HG02763 (cell line): ENCODE measurements around the gene SLC12A9.
"Not testable (repeated sequence)": the region's sequence is repeated elsewhere in the genome, so short reads cannot be mapped to it uniquely, and the experiment has no call there.

Experiments used
- ATAC-seq: cut with Tn5 transposase; IDR thresholded peaks from one replicate; pipeline ENCODE4 v1.9.1; 2021; ENCODE audit warnings: mild to moderate bottlenecking, moderate library complexity; ENCODE audit not compliant: unreplicated experiment

Gene SLC12A9

GRCh38 chr7:100825215-100825671, 27.3 kb upstream of the SLC12A9 start:
- no peak for ATAC-seq

DNA sequence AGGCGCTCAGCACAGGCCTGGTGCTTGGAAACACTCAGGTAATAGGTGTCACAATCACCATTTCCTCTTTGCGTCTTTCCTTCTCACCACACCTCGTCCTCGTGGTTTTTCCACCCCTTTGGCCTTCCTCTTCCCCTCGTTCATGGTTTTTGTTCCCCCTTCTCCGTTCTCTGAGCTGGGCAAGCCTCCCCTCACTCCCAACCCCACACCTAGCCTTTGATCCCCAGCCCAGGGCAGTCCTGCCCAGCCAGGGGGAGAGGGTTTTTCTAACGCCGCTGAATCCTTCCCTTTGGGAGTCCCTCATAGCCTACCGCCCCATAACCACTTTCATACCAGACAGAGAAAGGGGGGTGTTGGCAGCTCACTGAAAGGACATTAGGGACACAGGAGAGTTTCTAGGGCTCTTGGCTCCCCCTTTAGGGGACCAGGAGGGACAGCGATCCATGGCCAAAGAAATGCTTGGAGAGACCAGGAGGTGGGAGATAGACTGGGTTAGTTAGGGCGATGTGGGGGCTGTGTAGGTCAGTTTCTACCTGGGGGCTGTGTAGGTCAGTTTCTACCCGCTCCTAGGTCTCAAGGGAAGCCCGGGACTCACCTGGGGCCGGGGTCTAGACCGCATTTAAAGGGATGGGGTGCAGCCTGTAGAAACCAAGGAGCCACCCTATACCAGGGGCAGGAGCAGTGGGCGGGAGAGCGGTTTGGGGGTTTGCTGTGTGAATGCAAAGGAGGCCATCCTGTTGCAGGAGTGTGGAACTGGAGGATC, 26.6 kb upstream of the SLC12A9 start:
- no peak for ATAC-seq

GRCh38 chr7:100826514-100827329, 25.8 kb upstream of the SLC12A9 start:
- ATAC-seq: no peak

DNA sequence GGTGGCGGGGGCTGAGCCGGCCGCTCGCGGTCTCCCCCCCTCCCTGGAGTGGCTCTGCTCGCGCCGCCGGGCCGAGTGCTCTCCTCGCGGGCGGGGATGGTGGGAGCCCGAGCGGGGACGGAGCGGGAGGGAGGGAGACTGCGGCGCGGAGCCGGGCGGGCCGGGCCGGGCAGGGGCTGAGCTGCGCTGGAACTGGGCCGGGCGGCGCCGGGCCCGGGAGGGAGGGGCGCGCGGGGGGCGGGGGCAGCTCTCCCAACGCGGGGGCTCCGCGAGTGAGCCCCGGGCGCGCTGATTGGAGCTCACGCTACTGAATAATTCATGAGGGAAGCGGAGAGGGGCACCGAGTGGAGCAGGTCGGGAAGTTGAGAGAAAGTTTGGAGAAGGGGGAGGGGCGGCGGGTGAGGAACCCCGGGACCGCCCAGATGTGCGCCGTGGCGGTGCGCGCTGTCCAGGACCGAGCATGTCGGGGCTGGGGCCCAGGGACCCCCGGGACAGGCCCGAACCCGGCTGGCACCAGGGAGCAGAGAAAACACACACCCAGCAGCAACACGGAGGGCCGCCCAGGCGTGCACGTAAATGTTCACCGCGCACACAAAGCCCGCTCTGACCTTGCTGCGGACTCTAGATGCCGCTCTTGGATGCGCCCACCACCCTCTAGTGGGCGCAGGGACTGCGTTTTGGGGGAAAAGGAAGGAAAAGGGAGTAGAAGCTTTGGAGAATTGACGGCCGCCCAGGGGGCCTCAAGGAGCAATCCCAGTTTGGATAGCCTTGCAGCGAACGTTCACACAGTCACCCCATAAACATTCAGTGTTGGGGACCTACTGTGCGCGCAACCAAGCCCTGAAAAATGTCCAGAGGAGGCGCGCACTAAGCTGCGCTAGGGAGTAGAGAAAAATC, 24.9 kb upstream of the SLC12A9 start, which contains the start of gene EPHB4:
Gene EPHB4, minus strand, starts transcription at position 194 of the 897 bp plus-strand sequence. CDS start 493 bp downstream, outside the sequence.
- ATAC-seq: no peak

- ATAC-seq: no peak
Observed at GRCh38 chr7:100829150-100829716, 23.3 kb upstream of the SLC12A9 start.

GRCh38 chr7:100830396-100830795, 22.1 kb upstream of the SLC12A9 start:
- no peak for ATAC-seq

- no peak for ATAC-seq
Observed at GRCh38 chr7:100832281-100832633, 20.3 kb upstream of the SLC12A9 start.

- ATAC-seq: no peak
Observed at GRCh38 chr7:100835903-100836811, 16.4 kb upstream of the SLC12A9 start.

DNA sequence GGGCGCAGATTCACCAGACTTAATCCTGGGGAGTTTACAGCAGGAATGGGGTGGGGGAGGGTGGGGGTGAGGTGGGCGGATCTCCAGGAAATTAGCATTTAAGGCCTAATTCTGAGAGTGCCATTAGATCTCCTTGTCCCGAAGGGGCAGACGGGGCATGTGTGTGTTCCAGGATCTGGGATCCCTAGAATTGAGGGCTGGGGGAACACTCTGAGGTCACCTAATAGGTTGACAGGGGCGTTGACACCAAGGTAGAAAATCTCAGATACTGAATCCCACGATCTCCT, 15.8 kb upstream of the SLC12A9 start:
- no peak for ATAC-seq

DNA sequence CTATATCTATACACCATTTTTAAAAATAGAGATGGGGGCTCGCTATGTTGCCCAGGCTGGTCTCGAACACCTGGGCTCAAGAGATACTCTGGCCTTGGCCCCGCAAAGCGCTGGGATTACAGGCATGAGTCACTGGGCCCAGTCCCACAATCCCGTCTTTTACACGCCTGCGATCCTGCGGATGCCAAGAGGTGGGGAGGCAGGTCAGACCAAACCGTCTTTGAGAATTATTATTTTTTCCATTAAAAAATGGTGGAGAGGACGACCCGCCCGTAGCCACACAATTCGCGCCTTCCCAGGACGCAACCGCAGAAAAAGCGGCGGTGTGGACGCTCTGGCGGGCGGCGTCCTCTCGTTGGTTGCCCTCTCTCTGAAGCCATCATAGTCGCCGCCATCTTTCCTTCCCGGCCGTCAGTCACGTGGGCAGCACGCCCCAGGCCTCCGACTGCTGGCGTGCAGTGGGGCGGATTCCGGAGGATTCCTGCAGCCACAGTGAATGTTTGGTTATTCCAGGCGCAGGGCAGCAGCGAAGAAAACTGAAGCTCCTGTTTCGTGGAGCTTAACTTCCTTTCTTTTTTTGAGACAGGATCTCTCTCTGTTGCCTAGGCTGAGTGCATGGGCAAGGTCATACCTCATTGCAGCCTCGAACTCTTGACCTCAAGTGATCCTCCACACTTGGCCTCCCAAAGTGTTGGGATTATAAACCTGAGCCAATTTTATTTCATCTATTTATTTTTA, 15.2 kb upstream of the SLC12A9 start:
- peak; percentile 76 for ATAC-seq

GRCh38 chr7:100839361-100839760, 13.2 kb upstream of the SLC12A9 start:
- ATAC-seq: no peak

DNA sequence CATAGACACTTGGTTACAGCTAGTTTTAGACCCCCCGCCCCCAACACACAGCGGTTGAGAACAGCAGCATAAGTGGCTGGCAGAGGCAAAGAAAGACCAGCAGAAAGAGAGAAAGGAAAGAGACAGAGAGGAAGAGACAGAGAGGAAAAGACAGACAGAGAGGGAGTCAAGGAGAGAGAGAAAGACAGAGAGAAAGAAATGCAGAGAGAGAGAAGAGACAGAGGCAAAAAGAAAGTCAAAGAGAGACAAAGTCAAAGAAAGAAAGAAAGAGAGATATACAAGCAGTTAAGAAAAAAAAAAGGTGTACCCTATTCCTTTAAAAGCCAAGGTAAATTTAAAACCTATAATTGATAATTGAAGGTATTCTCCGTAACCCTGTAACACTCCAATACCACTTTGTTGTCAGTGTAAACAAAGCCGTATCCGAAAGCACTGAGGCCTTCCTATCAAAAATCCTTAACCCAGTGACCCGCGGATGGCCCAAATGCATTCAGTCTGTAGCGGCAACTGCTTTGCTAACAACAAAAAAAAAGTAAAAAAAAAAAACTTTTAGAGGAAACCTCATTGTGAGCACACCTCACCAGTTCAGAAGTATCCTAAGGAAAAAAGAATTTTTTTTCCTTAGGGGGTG, 11.9 kb upstream of the SLC12A9 start:
- ATAC-seq: no peak

- ATAC-seq: no peak
Observed at GRCh38 chr7:100847360-100847759, 5.2 kb upstream of the SLC12A9 start.

GRCh38 chr7:100854146-100854895, 1.8 kb downstream of the SLC12A9 start:
- ATAC-seq: no peak

DNA sequence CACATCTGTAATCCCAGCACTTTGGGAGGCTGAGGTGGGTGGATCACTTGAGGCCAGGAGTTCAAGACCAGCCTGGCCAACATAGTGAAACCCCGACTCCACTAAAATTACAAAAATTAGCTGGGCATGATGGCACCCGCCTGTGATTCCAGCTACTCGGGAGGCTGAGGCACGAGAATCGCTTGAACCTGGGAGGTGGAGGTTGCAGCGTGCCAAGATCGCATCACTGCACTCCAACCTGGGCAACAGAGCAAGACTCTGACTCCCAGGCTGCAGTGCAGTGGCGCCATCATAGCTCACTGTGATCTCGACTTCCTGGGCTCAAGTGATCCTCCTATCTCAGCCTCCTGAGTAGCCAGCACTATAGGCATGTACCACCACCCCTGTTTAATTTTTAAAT, 2.4 kb downstream of the SLC12A9 start:
- ATAC-seq: not testable (repeated sequence)

DNA sequence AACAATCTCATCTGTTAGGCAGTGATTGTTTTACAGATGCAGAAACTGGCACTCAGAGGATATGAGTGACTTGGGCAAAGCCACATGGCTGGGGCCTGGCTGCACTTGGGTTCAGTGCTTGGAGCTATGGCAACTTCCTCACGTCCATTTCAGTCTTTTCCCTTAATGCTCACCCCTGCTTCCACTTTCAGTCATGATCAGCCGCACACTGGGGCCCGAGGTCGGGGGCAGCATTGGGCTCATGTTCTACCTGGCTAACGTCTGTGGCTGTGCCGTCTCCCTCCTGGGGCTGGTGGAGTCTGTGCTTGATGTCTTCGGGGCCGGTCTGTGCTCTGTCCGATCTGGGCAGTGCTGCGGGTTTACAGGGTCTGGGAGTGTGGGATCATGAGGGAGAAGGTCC, 3.0 kb downstream of the SLC12A9 start:
- no peak for ATAC-seq

DNA sequence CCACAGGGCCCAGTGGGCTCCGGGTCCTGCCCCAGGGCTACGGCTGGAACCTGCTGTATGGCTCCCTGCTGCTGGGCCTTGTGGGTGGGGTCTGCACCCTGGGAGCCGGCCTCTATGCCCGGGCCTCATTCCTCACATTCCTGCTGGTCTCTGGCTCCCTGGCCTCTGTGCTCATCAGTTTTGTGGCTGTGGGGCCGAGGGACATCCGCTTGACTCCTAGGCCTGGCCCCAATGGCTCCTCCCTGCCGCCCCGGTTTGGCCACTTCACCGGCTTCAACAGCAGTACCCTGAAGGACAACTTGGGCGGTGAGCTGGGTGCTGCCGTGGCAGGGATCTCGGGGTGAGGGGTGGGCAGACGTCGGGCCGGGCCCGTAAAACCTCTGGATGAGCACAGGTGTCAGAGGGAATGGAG, 4.4 kb downstream of the SLC12A9 start:
- no peak for ATAC-seq

DNA sequence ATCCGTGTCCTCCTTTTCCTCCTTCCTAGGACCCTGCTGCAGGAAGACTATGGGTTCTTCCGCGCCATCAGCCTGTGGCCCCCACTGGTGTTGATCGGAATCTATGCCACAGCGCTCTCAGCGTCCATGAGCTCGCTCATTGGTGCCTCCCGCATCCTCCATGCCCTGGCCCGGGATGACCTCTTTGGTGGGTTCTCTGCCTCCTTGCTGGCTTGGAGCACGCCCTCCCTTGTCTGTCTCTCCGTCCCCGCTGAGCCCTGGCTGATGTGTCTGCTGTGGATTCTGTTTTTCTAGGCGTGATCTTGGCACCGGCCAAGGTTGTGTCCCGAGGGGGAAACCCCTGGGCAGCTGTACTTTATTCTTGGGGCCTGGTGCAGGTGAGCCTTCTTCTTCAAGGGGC, 7.3 kb downstream of the SLC12A9 start:
- no peak for ATAC-seq
